ENCODE data around the gene ZNF324. TPM values are rescaled to one million over a fixed set of nuclear protein-coding genes. Genes with fewer than 3 reads are reported as not detected.

The ZNF324 gene
- total RNA-seq, 1 experiment from 2014 or later, result 10.4 TPM

DNA sequence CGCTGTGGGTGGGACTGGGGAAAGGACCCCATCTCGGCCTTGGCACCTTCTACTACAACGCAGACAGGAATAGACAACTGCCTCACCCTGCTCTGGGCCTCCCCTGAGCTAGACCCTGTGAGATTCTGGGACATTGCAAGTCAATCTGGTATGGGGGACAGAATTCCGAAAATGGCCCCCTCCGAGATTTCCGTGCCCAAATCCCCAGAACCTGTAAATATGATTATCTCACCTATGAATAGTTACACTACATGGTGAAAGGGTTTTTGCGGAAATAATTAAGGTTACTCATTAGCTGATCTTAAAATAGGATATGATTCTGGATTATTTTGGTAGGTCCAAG, 53.3 kb downstream of the ZNF324 start:
- Histone ChIP-seq H3K27ac (ENCODE audit: low read length) (peak overlapping the region; percentile 79), H4K20me1 (ENCODE audit: insufficient read depth, low read depth, low read length) (no peaks in the 10 kb centered on the region), H3K79me2 (ENCODE audit: low read length) (peaks cover 10% of the 10 kb centered on the region), H3K36me3 (ENCODE audit: insufficient read depth, low read length) (no peaks in the 10 kb centered on the region), H3K4me3 (ENCODE audit: low read length) (peak overlapping the region; percentile 81), H3K27me3 (ENCODE audit: low read length) (no peaks in the 10 kb centered on the region), H3K4me1 (ENCODE audit: low read length) (peaks cover 21% of the 10 kb centered on the region), H2AFZ (ENCODE audit: low read length) (no peak overlapping the region), H3K9me2 (replicated peaks; ENCODE audit: insufficient read depth, low read length) (no peaks in the 10 kb centered on the region), H3K9me3 (ENCODE audit: low read length) (no peaks in the 10 kb centered on the region), H3K9ac (ENCODE audit: low read length) (peak overlapping the region; percentile 86), H3K4me2 (ENCODE audit: low read depth, low read length, poor library complexity, severe bottlenecking) (peak overlapping the region; percentile 93)
- no peak for DNase-seq

GRCh38 chr19:58521651-58522050, 54.8 kb downstream of the ZNF324 start:
- Histone ChIP-seq H3K4me2 (ENCODE audit: low read depth, low read length, poor library complexity, severe bottlenecking) (no peak overlapping the region), H3K9ac (ENCODE audit: low read length) (no peak overlapping the region), H3K79me2 (ENCODE audit: low read length) (no peaks in the 10 kb centered on the region)

DNA sequence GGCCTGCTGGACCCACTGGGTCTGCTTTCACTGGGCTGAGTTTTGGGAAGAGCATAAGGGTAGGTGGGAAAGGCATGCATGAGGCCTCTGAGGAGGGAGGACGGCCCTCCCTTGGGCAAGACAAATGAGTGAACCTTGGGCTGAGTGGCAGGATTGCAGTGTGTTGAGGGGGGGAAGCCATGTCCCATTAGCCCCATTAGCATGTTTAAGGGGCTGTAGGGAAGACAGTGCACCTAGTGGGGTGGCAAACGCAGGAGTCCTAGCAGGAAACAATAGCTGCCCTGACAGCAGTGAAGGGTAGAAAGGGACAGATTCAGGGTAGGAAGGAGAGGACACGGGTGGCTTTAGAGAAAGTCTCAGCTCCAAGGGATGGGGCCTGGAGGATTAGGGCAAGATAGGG, 55.8 kb downstream of the ZNF324 start:
- Histone ChIP-seq H3K9me3 (ENCODE audit: low read length) (no peaks in the 10 kb centered on the region), H3K79me2 (ENCODE audit: low read length) (no peaks in the 10 kb centered on the region), H3K27me3 (ENCODE audit: low read length) (no peaks in the 10 kb centered on the region), H2AFZ (ENCODE audit: low read length) (no peak overlapping the region), H3K4me3 (ENCODE audit: low read length) (no peak overlapping the region), H4K20me1 (ENCODE audit: insufficient read depth, low read depth, low read length) (no peaks in the 10 kb centered on the region), H3K4me1 (ENCODE audit: low read length) (peaks cover 12% of the 10 kb centered on the region), H3K27ac (ENCODE audit: low read length) (no peak overlapping the region), H3K9me2 (replicated peaks; ENCODE audit: insufficient read depth, low read length) (no peaks in the 10 kb centered on the region), H3K4me2 (ENCODE audit: low read depth, low read length, poor library complexity, severe bottlenecking) (no peak overlapping the region), H3K9ac (ENCODE audit: low read length) (no peak overlapping the region), H3K36me3 (ENCODE audit: insufficient read depth, low read length) (no peaks in the 10 kb centered on the region)
- DNase-seq, result no peak

More at GRCh38 chr19:58521651-58522050, 54.8 kb downstream of the ZNF324 start:
- H2AFZ ChIP-seq (ENCODE audit: low read length), result no peak overlapping the region
- H3K36me3 ChIP-seq (ENCODE audit: insufficient read depth, low read length), result no peaks in the 10 kb centered on the region
- no peak for DNase-seq
- H3K4me1 ChIP-seq (ENCODE audit: low read length), result peaks cover 12% of the 10 kb centered on the region
- no peaks in the 10 kb centered on the region for H4K20me1 ChIP-seq (ENCODE audit: insufficient read depth, low read depth, low read length)
- no peaks in the 10 kb centered on the region for H3K9me3 ChIP-seq (ENCODE audit: low read length)
- no peaks in the 10 kb centered on the region for H3K27me3 ChIP-seq (ENCODE audit: low read length)
- H3K4me3 ChIP-seq (ENCODE audit: low read length), result no peak overlapping the region
- no peaks in the 10 kb centered on the region for H3K9me2 ChIP-seq (replicated peaks; ENCODE audit: insufficient read depth, low read length)
- no peak overlapping the region for H3K27ac ChIP-seq (ENCODE audit: low read length)

Small RNAs within 50 kb of the gene (small RNA-seq; reads per million reads assigned to genes)
- gene RN7SL693P (not detected), gene RNU6-1337P (not detected)

Other genes with a start within 250 kb of the ZNF324 start
- gene ZNF544, start 238.2 kb upstream of the ZNF324 start, total RNA-seq (2014; rRNA removed; shearing (Covaris generic); ENCODE audit: low replicate concordance), result 111 and 129 TPM in 2 replicates
- 14.8 and 16.9 TPM in 2 replicates for gene ZNF8, start 188.1 kb upstream of the ZNF324 start, total RNA-seq (2014; rRNA removed; shearing (Covaris generic); ENCODE audit: low replicate concordance)
- gene ERVK3-1, start 161.7 kb upstream of the ZNF324 start, total RNA-seq (2014; rRNA removed; shearing (Covaris generic); ENCODE audit: low replicate concordance), result 94.2 and 129 TPM in 2 replicates
- gene ZSCAN22, start 140.1 kb upstream of the ZNF324 start, total RNA-seq (2014; rRNA removed; shearing (Covaris generic); ENCODE audit: low replicate concordance), result 5.1 and 5.3 TPM in 2 replicates
- gene A1BG, start 113.6 kb upstream of the ZNF324 start, total RNA-seq (2014; rRNA removed; shearing (Covaris generic); ENCODE audit: low replicate concordance), result 52.9 and 85.4 TPM in 2 replicates
- 1.1 and 3.0 TPM in 2 replicates for gene ZNF497, start 104.3 kb upstream of the ZNF324 start, total RNA-seq (2014; rRNA removed; shearing (Covaris generic); ENCODE audit: low replicate concordance)
- gene ZNF837, start 86.0 kb upstream of the ZNF324 start, total RNA-seq (2014; rRNA removed; shearing (Covaris generic); ENCODE audit: low replicate concordance), result 0.75 and 2.4 TPM in 2 replicates
- gene RPS5, start 79.8 kb upstream of the ZNF324 start, total RNA-seq (2014; rRNA removed; shearing (Covaris generic); ENCODE audit: low replicate concordance), result 6,081 and 7,190 TPM in 2 replicates
- gene RNF225, start 71.4 kb upstream of the ZNF324 start, total RNA-seq (2014; rRNA removed; shearing (Covaris generic); ENCODE audit: low replicate concordance), result 0.90 and 0.97 TPM in 2 replicates
- 21.1 and 31.6 TPM in 2 replicates for gene ZNF584, start 58.4 kb upstream of the ZNF324 start, total RNA-seq (2014; rRNA removed; shearing (Covaris generic); ENCODE audit: low replicate concordance)
- not detected in 2 replicates for gene ZNF132, start 26.9 kb upstream of the ZNF324 start, total RNA-seq (2014; rRNA removed; shearing (Covaris generic); ENCODE audit: low replicate concordance)
- gene ZNF324B, start 15.5 kb upstream of the ZNF324 start, total RNA-seq (2014; rRNA removed; shearing (Covaris generic); ENCODE audit: low replicate concordance), result 21.2 and 22.5 TPM in 2 replicates
- gene ZNF446, start 9.3 kb downstream of the ZNF324 start, total RNA-seq (2014; rRNA removed; shearing (Covaris generic); ENCODE audit: low replicate concordance), result 11.8 and 20.6 TPM in 2 replicates
- 1.2 and 10.0 TPM in 2 replicates for gene SLC27A5, start 44.9 kb downstream of the ZNF324 start, total RNA-seq (2014; rRNA removed; shearing (Covaris generic); ENCODE audit: low replicate concordance)
- 2.0 and 4.7 TPM in 2 replicates for gene ZBTB45, start 52.7 kb downstream of the ZNF324 start, total RNA-seq (2014; rRNA removed; shearing (Covaris generic); ENCODE audit: low replicate concordance)
- 142 and 257 TPM in 2 replicates for gene TRIM28, start 77.0 kb downstream of the ZNF324 start, total RNA-seq (2014; rRNA removed; shearing (Covaris generic); ENCODE audit: low replicate concordance)
- 54.2 and 85.9 TPM in 2 replicates for gene CHMP2A, start 88.0 kb downstream of the ZNF324 start, total RNA-seq (2014; rRNA removed; shearing (Covaris generic); ENCODE audit: low replicate concordance)
- 33.4 and 90.6 TPM in 2 replicates for gene UBE2M, start 91.5 kb downstream of the ZNF324 start, total RNA-seq (2014; rRNA removed; shearing (Covaris generic); ENCODE audit: low replicate concordance)
- gene MZF1, start 106.3 kb downstream of the ZNF324 start, total RNA-seq (2014; rRNA removed; shearing (Covaris generic); ENCODE audit: low replicate concordance), result 13.3 and 20.1 TPM in 2 replicates